HG03575 (cell line): Measurements from ENCODE around the gene ZNF316.
"Not testable (repeated sequence)": the region's sequence is repeated elsewhere in the genome, so short reads cannot be mapped to it uniquely, and the experiment has no call there.

ENCODE experiments used
- ATAC-seq: cut with Tn5 transposase; IDR thresholded peaks from one replicate; pipeline ENCODE4 v1.9.1; 2021; ENCODE audit not compliant: unreplicated experiment, insufficient number of reproducible peaks, low FRiP score; ENCODE audit errors: extremely low read depth

The ZNF316 gene

GRCh38 chr7:6656413-6656812 is 19.3 kb downstream of the ZNF316 start:
- no peak for ATAC-seq

GRCh38 chr7:6658618-6659345 is 21.7 kb downstream of the ZNF316 start:
- ATAC-seq: no peak

- ATAC-seq: not testable (repeated sequence)
Observed at GRCh38 chr7:6670851-6671250, 33.7 kb downstream of the ZNF316 start.

GRCh38 chr7:6675807-6676405 is 38.8 kb downstream of the ZNF316 start:
- ATAC-seq: no peak

DNA sequence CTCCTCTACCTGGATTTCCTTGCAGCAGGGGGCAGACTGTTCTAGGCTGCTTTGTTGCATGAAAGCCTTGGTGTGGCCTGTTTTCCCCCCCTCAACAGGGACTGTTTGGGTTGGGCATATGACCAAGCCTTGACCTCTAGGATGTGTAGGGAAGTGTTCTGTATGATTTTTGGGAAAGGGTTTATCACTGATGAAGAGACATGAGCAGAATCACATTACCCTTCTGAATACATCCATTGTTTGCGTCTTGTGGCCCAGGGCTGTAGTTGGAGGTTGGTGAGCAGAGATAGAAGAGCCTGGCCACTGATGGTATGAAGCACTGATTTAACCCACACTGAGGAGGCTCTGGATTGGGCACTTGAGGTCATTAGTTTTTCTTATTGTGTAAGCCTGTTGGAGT is 43.0 kb downstream of the ZNF316 start:
- ATAC-seq: no peak

DNA sequence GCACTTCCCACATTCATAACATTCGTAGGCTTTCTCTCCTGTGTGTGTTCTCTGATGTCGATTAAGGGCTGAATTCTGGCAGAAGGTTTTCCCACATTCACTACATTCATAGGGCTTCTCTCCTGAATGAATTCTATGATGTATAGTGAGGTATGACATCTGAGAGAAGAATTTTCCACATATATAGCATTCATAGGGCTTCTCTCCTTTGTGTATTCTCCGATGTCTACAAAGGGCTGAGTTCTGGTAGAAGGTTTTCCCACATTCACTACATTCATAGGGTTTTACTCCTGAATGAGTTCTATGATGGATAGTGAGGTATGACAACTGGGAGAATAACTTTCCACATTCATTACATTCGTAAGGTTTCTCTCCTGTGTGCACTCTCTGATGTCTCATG is 54.0 kb downstream of the ZNF316 start:
- no peak for ATAC-seq

DNA sequence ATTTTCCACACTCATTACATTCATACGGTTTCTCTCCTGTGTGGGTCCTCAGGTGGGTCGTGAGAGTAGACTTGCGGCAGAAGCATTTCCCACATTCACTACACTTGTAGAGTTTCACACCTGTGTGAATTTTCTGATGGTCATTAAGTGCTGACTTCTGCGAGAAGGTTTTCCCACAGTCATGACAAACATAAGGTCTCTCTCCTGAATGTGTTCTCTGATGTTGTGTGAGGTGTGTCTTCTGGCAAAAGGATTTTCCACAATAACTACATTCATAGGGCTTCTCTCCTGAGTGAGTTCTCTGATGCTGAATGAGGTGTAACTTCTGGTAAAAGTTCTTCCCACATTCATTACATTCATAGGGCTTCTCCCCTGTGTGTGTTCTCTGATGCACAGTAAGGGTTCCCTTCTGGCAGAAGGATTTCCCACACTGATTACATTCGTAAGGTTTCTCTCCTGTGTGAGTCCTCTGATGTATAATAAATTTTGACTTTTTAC is 54.5 kb downstream of the ZNF316 start:
- no peak for ATAC-seq

GRCh38 chr7:6700793-6701192 is 63.7 kb downstream of the ZNF316 start:
- no peak for ATAC-seq

DNA sequence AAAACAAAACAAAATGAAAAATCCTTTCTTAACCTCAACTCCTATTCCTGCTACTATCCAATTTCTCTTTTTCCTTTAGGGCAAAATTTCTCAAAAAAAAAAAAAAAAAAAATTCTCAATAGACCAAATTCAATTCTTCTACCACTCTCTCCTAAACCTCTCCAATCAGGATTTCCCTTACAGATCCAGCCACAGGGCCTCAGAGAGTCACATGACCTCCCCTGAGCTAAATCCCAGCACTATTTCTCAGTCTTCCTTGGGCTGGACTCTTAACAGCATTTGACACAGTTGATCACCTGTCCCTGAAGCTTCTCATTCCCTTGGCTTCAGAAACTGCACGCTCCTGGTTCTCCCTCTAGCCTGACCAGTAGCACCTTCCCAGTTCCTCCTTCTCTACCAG is 64.7 kb downstream of the ZNF316 start:
- ATAC-seq: no peak
